ENCODE data around the gene TNFSF9. TPM values are rescaled to one million over a fixed set of nuclear protein-coding genes. Genes with fewer than 3 reads are reported as not detected.
A peak's percentile ranks its signal among the peaks of the same experiment; 100 is the strongest.
"Not testable (repeated sequence)": the region's sequence is repeated elsewhere in the genome, so short reads cannot be mapped to it uniquely, and the experiment has no call there.

Gene TNFSF9
- total RNA-seq, 1 donor from 2014 or later: 9.7 TPM

DNA sequence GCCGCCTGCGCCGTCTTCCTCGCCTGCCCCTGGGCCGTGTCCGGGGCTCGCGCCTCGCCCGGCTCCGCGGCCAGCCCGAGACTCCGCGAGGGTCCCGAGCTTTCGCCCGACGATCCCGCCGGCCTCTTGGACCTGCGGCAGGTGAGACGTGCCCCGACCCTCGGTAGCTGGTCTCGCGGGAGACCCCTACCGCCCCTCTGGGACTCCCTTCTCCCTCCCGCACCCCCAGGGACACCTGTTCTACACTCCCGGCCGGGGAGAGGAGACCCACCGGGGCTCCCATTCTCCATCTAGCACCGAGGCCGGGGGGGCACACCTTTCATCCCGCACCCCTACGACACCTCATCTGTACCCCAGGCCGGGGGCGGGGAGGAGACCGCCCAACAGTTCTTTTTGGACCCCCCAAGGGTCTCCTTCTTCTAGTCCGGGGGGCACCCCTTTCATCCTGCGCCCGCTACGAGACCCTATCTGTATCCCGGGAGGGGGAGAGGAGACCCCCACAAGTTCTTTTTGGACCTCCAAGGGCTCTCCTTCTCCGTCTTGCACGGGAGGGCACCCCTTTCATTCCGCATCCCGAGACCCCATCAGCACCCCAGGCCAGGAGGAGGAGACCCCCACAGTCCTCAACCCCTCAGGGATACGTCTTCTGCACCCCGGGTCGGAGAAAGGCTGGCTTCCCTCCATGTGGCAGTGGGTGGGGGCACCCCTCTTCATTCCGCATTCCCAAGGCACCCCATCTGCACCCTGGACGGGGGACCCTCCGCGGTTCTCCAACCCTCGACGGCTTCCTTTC lies 533 bp downstream of the TNFSF9 start:
- Mint-ChIP-seq H3K4me1 (ENCODE audit: low read depth) (peaks cover 47% of the 10 kb centered on the region), H3K27ac (peak overlapping the region; percentile 83), H3K9me3 (no peaks in the 10 kb centered on the region), H3K36me3 (ENCODE audit: low read depth) (peaks cover 14% of the 10 kb centered on the region), H3K4me3 (peak overlapping the region; percentile 90), H3K27me3 (ENCODE audit: insufficient read depth) (peaks cover 32% of the 10 kb centered on the region)
- intact Hi-C loops (cut with micrococcal nuclease): loop anchor here (5.0 kb wide), 3 partner anchors 56 to 206 kb away; partner anchors contain the start of genes GPR108, TNFSF14 and TRIP10
- no peak for DNase-seq (ENCODE audit: low spot score)

DNA sequence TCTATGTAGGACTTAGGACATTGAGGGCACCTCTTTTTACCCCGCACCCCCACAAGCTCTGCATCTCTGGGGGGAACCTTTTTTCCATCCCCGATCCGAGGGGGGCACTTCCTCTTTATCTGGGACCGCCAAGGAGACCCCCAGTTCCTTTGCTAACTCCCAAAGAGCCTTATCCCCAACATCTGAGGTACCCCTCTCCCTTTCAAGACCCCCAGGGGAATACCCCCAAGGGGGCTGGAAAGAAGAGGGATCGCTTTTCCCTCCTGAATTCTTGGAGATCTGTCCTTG lies 1.1 kb downstream of the TNFSF9 start:
- Mint-ChIP-seq H3K27ac (peak overlapping the region; percentile 83), H3K4me1 (ENCODE audit: low read depth) (peaks cover 51% of the 10 kb centered on the region), H3K9me3 (no peaks in the 10 kb centered on the region), H3K36me3 (ENCODE audit: low read depth) (peaks cover 16% of the 10 kb centered on the region), H3K27me3 (ENCODE audit: insufficient read depth) (peaks cover 32% of the 10 kb centered on the region), H3K4me3 (peak overlapping the region; percentile 64)
- intact Hi-C loops (cut with micrococcal nuclease): loop anchor here (5.0 kb wide), 3 partner anchors 55 to 205 kb away; partner anchors contain the start of genes GPR108, TNFSF14 and TRIP10
- no peak for DNase-seq (ENCODE audit: low spot score)

DNA sequence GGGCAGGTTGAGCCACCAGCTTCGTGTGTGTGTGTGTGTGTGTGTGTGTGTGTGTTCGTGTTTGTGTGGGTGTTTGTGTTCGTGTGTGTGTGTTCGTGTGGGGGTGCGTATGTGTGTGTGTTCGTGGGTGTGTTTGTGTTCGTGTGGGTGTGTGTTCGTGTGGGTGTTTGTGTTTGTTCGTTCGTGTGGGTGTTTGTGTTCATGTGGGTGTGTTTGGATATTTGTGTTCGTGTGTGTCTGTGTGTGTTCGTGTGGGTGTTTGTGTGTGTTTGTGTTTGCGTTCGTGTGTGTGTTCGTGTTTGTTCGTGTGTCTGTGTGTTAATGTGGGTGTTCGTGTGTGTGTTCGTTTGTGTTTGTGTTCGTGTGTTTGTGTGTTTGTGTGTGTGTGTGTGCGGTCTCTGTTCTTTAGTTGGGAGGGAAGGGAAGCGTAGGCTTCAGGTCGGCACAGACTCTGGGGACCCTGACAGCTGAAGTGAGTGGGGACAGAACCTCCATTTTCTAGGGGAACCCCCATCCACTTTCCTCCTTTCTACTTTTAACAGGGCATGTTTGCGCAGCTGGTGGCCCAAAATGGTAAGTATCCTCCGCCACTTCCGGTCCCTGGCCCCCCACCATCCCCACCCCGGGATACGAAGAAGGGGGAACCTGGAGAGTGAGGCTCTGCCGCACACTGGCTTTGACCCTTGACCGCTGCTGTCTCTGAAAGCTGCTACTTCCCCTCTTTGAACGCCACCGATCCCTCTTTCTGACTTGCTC lies 1.6 kb downstream of the TNFSF9 start:
- Mint-ChIP-seq H3K27me3 (ENCODE audit: insufficient read depth) (peaks cover 32% of the 10 kb centered on the region), H3K36me3 (ENCODE audit: low read depth) (peaks cover 18% of the 10 kb centered on the region), H3K4me1 (ENCODE audit: low read depth) (peaks cover 55% of the 10 kb centered on the region), H3K9me3 (no peaks in the 10 kb centered on the region), H3K27ac (peak overlapping the region; percentile 83), H3K4me3 (peak overlapping the region; percentile 64)
- intact Hi-C loops (cut with micrococcal nuclease): loop anchor here (5.0 kb wide), 3 partner anchors 55 to 205 kb away; partner anchors contain the start of genes GPR108, TNFSF14 and TRIP10
- no peak for DNase-seq (ENCODE audit: low spot score)

DNA sequence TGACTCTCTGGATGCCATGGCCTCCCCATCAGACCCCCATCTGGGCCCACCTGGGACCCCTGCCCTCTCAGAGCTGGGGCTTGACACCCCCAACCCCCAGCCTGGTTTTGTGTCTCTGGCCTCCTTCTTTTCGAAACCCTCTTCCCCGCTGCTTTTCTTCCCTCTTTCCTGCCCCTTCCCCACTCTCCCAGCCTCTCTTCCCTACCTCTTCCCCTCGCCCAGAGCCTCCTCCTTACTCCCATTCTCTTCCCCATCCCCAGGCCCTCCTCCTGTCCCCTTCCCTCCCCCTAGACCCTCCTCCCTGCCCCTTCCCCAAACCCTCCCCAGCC lies 2.1 kb downstream of the TNFSF9 start:
- intact Hi-C loops (cut with micrococcal nuclease): loop anchor here (5.0 kb wide), 3 partner anchors 54 to 204 kb away; partner anchors contain the start of genes GPR108, TNFSF14 and TRIP10
- DNase-seq (ENCODE audit: low spot score): no peak
- Mint-ChIP-seq H3K27me3 (ENCODE audit: insufficient read depth) (peaks cover 32% of the 10 kb centered on the region), H3K4me3 (peak overlapping the region; percentile 64), H3K9me3 (no peaks in the 10 kb centered on the region), H3K36me3 (ENCODE audit: low read depth) (peaks cover 18% of the 10 kb centered on the region), H3K27ac (no peak overlapping the region), H3K4me1 (ENCODE audit: low read depth) (peaks cover 55% of the 10 kb centered on the region)

DNA sequence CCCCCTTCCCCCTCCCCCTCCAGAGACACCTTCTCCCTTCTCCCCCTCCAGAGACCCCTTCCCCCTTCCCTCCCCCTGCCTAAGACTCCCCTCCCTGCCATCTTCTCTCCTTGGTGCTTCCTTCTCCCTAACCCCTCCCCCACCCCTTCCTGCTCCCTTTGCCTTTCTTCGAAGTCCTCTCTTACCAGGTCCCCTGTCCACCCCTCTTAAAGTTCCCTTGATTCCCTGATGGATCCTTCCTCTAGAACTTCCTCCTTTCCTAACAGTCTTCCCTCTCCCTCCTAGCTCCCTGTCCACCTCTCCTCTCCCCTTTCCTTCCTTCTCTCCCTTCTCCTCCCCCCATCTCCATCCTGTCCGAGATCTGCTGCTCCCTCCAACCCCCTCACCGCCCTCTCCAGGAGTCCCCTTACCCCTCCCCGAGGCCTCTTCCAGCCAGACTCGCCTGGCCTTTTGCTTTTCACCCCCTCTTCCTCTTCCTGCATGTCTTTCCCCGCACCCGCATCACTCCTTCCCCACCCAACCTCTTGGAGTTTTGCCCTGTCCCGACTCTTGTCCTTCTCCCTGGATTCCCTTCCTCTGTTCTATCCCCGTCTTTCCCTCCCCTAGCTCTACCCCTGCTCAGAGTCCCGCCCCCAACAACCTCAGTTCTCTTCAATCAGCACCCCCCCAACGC lies 3.1 kb downstream of the TNFSF9 start:
- Mint-ChIP-seq H3K36me3 (ENCODE audit: low read depth) (peaks cover 18% of the 10 kb centered on the region), H3K4me3 (no peak overlapping the region), H3K9me3 (no peaks in the 10 kb centered on the region), H3K27me3 (ENCODE audit: insufficient read depth) (peaks cover 32% of the 10 kb centered on the region), H3K27ac (peak overlapping the region; percentile 10), H3K4me1 (ENCODE audit: low read depth) (peaks cover 55% of the 10 kb centered on the region)
- no peak for DNase-seq (ENCODE audit: low spot score)
- intact Hi-C loops (cut with micrococcal nuclease): loop anchor here (5.0 kb wide), 3 partner anchors 53 to 203 kb away; partner anchors contain the start of genes GPR108, TNFSF14 and TRIP10

DNA sequence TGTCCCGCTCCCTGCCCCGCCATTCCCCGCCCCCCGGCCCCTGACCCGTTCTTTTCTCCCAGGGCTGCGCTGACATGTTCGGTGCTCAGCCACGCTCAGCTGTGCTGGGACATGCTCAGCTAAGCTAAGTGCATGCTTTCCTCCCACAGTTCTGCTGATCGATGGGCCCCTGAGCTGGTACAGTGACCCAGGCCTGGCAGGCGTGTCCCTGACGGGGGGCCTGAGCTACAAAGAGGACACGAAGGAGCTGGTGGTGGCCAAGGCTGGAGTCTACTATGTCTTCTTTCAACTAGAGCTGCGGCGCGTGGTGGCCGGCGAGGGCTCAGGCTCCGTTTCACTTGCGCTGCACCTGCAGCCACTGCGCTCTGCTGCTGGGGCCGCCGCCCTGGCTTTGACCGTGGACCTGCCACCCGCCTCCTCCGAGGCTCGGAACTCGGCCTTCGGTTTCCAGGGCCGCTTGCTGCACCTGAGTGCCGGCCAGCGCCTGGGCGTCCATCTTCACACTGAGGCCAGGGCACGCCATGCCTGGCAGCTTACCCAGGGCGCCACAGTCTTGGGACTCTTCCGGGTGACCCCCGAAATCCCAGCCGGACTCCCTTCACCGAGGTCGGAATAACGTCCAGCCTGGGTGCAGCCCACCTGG lies 3.7 kb downstream of the TNFSF9 start:
- intact Hi-C loops (cut with micrococcal nuclease): loop anchor here (5.0 kb wide), 3 partner anchors 53 to 203 kb away; partner anchors contain the start of genes GPR108, TNFSF14 and TRIP10
- Mint-ChIP-seq H3K4me1 (ENCODE audit: low read depth) (peaks cover 50% of the 10 kb centered on the region), H3K9me3 (no peaks in the 10 kb centered on the region), H3K4me3 (no peak overlapping the region), H3K27me3 (ENCODE audit: insufficient read depth) (peaks cover 29% of the 10 kb centered on the region), H3K27ac (no peak overlapping the region), H3K36me3 (ENCODE audit: low read depth) (peaks cover 18% of the 10 kb centered on the region)
- no peak for DNase-seq (ENCODE audit: low spot score)

DNA sequence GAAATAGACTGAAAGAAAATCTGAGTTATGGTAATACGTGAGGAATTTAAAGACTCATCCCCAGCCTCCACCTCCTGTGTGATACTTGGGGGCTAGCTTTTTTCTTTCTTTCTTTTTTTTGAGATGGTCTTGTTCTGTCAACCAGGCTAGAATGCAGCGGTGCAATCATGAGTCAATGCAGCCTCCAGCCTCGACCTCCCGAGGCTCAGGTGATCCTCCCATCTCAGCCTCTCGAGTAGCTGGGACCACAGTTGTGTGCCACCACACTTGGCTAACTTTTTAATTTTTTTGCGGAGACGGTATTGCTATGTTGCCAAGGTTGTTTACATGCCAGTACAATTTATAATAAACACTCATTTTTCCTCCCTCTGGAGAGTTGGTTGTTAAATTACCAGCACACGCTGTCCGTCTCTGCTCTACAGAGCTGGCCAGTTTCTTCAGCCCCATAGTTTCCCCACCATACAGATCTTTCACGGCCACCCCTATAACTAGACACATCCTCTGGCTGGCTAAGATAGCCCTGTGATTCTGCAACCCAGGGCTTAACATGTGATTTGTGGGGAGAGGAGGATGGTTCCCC lies 4.8 kb downstream of the TNFSF9 start:
- DNase-seq (ENCODE audit: low spot score): no peak
- H3K36me3 Mint-ChIP-seq (ENCODE audit: low read depth): peaks cover 16% of the 10 kb centered on the region
- H3K4me3 Mint-ChIP-seq: peak overlapping the region; percentile 3
- peaks cover 39% of the 10 kb centered on the region for H3K4me1 Mint-ChIP-seq (ENCODE audit: low read depth)
- H3K27me3 Mint-ChIP-seq (ENCODE audit: insufficient read depth): peaks cover 18% of the 10 kb centered on the region
- no peaks in the 10 kb centered on the region for H3K9me3 Mint-ChIP-seq
- intact Hi-C loops (cut with micrococcal nuclease): no loop called here
- peak overlapping the region; percentile 74 for H3K27ac Mint-ChIP-seq

DNA sequence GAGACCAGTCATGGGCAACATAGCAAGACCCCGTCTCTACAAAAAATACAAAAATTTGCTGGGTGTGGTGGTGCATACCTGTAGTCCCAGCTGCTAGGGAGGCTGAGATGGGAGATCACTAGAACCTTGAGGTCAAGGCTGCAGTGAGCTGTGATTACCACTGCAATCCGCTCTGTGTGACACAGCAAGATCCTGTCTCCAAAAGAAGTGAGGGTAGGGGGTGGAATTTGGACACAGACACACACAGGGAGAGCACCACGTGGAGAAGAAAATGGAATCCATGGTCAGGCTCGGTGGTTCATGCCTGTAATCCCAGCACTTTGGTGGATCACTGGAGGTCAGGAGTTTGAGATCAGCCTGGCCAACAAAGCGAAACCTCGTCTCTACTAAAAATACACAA lies 8.7 kb downstream of the TNFSF9 start:
- H3K27ac Mint-ChIP-seq: no peak overlapping the region
- intact Hi-C loops (cut with micrococcal nuclease): no loop called here
- no peaks in the 10 kb centered on the region for H3K9me3 Mint-ChIP-seq
- no peak for DNase-seq (ENCODE audit: low spot score)
- peaks cover 2% of the 10 kb centered on the region for H3K27me3 Mint-ChIP-seq (ENCODE audit: insufficient read depth)
- H3K36me3 Mint-ChIP-seq (ENCODE audit: low read depth): peaks cover 11% of the 10 kb centered on the region
- H3K4me3 Mint-ChIP-seq: no peak overlapping the region
- peaks cover 27% of the 10 kb centered on the region for H3K4me1 Mint-ChIP-seq (ENCODE audit: low read depth)

DNA sequence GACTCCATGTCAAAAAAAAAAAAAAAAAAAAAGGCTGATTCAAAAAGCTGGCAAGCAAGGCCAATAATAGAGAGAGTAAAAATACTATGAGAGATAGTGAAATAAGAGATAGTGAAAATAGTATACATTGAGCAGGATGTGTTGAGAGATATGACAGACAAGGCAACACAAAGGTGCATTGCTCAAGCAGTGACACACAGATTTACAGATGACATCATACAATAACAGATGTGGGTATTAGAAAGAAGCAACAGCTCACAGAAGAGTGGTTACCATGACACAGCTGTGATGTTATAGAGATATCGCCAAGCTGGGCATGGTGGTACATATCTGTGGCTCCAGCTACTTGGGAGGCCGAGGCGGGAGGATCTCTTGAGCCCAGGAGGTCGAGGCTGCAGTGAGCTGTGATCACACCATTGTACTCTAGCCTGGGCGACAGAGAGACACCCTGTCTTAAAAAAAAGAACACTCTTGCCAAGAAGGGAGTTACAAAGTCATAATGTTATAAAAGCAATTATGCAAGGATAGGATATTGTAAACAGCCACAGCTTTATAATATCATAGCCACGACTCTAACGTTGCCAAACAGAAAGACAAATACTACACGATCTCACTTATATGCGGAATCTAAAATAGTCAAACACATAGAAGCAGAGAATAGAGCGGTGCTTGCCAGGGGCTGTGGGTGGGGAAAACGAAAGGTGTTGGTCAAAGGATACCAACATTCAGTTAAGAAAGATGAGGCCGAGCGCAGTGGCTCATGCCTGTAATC lies 10.3 kb downstream of the TNFSF9 start:
- intact Hi-C loops (cut with micrococcal nuclease): no loop called here
- Mint-ChIP-seq H3K27ac (no peak overlapping the region), H3K27me3 (ENCODE audit: insufficient read depth) (peaks cover 1% of the 10 kb centered on the region), H3K9me3 (no peaks in the 10 kb centered on the region), H3K4me1 (ENCODE audit: low read depth) (peaks cover 17% of the 10 kb centered on the region), H3K36me3 (ENCODE audit: low read depth) (peaks cover 7% of the 10 kb centered on the region), H3K4me3 (no peak overlapping the region)
- DNase-seq (ENCODE audit: low spot score): no peak

DNA sequence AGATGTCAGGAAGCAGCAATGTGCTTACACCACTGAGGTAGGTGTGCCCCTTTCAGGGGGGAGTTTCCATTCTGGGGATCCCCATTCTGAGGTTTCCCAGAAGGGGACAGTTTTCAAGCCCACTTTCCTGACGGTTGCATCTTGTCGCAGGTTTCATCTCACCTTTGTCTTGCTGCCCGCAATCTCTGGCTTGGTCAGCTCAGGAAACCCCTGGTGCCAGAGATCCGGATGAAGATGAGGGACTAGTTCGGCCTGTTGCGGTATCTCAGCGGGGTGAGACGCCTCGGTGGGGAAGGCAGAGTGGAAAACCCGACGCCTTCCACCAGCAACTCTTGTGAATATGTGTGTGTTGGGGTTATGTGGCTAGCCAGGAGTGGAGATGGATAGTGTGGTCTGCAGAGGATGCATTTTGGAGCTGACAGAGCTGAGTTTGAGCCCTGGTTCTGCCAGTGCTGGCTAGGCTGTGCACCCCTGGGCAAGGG lies 13.1 kb downstream of the TNFSF9 start:
- no peaks in the 10 kb centered on the region for H3K36me3 Mint-ChIP-seq (ENCODE audit: low read depth)
- peaks cover 13% of the 10 kb centered on the region for H3K4me1 Mint-ChIP-seq (ENCODE audit: low read depth)
- no peak for DNase-seq (ENCODE audit: low spot score)
- no peak overlapping the region for H3K4me3 Mint-ChIP-seq
- no peak overlapping the region for H3K27ac Mint-ChIP-seq
- intact Hi-C loops (cut with micrococcal nuclease): no loop called here
- H3K27me3 Mint-ChIP-seq (ENCODE audit: insufficient read depth): peaks cover 3% of the 10 kb centered on the region
- peaks cover 5% of the 10 kb centered on the region for H3K9me3 Mint-ChIP-seq

DNA sequence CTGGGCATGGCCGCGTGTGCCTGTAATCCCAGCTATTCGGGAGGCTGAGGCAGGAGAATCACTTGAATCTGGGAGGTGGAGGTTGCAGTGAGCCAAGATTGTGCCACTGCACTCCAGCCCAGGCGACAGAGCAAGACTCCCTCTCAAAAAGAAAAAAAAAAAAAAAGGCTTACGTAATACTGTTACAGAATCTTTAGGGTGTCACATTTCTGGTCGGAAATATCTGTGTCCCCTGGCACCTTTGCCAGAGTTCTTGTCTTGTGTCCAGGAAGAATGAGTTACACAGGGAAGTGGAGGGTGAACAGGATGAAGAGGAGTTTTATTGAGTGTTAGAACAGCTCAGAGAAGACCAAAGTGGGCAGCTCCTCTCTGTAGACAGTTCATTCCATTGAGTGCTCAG lies 19.9 kb downstream of the TNFSF9 start:
- not testable (repeated sequence) for H3K36me3 Mint-ChIP-seq (ENCODE audit: low read depth); DNase-seq (ENCODE audit: low spot score); H3K4me1 Mint-ChIP-seq (ENCODE audit: low read depth); H3K27me3 Mint-ChIP-seq (ENCODE audit: insufficient read depth); H3K9me3 Mint-ChIP-seq; H3K4me3 Mint-ChIP-seq; H3K27ac Mint-ChIP-seq
- intact Hi-C loops (cut with micrococcal nuclease): loop anchor here (5.0 to 10.0 kb wide), 2 partner anchors 33 to 64 kb away; no protein-coding TSS in a partner anchor

Data from activated T-helper 1 cell treated with anti-CD3 and anti-CD28 coated beads, Interleukin-12 subunit alpha, Interleukin-12 subunit beta, Interleukin-2, Interleukin-4 antibody, amounts not matched to agents 30 ng/mL and 10 ng/mL and 1 ng/mL, durations not matched to agents 14 hours and 24 hours and 36 hours (primary cell).